ENCODE data around the gene THAP7. TPM values are rescaled to one million over a fixed set of nuclear protein-coding genes. Genes with fewer than 3 reads are reported as not detected.
A peak's percentile ranks its signal among the peaks of the same experiment; 100 is the strongest.

Gene THAP7
- total and polyA plus RNA-seq, 9 of the 15 experiments (the other 6 are each of a cell fraction or from before 2014, with no cell fraction given): 7.9 to 263 (median 84.1) TPM

- H2AFZ ChIP-seq (ENCODE audit: low read depth, low read length): no peak overlapping the region
- BruUV-seq (replicated peaks): no TSS peak
- FAIRE-seq (no peak), DNase-seq (ENCODE audit: extremely low read depth in 1 of 4, low spot score in 3 of 4) (no peak), ATAC-seq (no peak)
- H3K79me2 ChIP-seq (ENCODE audit: control insufficient read depth, insufficient read depth, low read length): no peaks in the 10 kb centered on the region
- intact Hi-C loops (cut with micrococcal nuclease): loop anchor here (2.0 kb wide), 1 partner anchor 15 kb away; the partner anchor contains the start of gene LRRC74B
- no peaks in the 10 kb centered on the region for H3K9me3 ChIP-seq (replicated peaks; ENCODE audit: control insufficient read depth, insufficient read depth, low read depth, low read length)
- H3K27ac ChIP-seq (ENCODE audit: extremely low read depth, low read depth, low read length): no peak overlapping the region
- in situ Hi-C loops (cut with MboI): no loop called here
- peak overlapping the region in 1 of 2 experiments; percentile 54; a peak in 2 of 4 replicates for H3K9ac ChIP-seq (ENCODE audit: insufficient read depth in 1 of 2, low read depth in 2 of 2, low read length in 2 of 2)
- 4% methylated on average over 15 of the region's 15 CpGs for WGBS (ENCODE audit: insufficient coverage, low coverage, missing lambda C conversion rate)
- peaks cover 50% of the 10 kb centered on the region for H4K20me1 ChIP-seq (replicated peaks; ENCODE audit: control insufficient read depth, insufficient read depth, low read length)
- peaks cover 4% of the 10 kb centered on the region for H3K9me1 ChIP-seq (ENCODE audit: control insufficient read depth, insufficient read depth, low read length)
- no peak overlapping the region for H3K4me2 ChIP-seq (ENCODE audit: insufficient read depth, low read length)
- H3K36me3 ChIP-seq (ENCODE audit: control insufficient read depth, insufficient read depth, low read length): no peaks in the 10 kb centered on the region
- H3K4me1 ChIP-seq (replicated peaks in 1 of 2; ENCODE audit: control insufficient read depth in 2 of 2, insufficient read depth in 2 of 2, low read length in 2 of 2): peaks cover 0 to 58% of the 10 kb centered on the region in 2 experiments; a peak in 4 of 5 replicates
- CTCF ChIA-PET (ENCODE audit: low intra/inter-chr PET ratio): no interaction called here
- POLR2A ChIA-PET: interaction anchor here (1.2 to 10.2 kb wide), 4 partner anchors 12 to 109 kb away, joined by 3 to 120 read pairs (median 50); partner anchors contain the start of genes LRRC74B and P2RX6
- peaks cover 45 to 83% of the 10 kb centered on the region in 2 experiments; a peak in 4 of 5 replicates for H3K27me3 ChIP-seq (ENCODE audit: control insufficient read depth in 2 of 2, insufficient read depth in 2 of 2, low read length in 2 of 2)
- H3K4me3 ChIP-seq: no peak overlapping the region
- 0 out of 2 replicates have a peak, but pooled peaks have one; percentile 13 for TF ChIP-seq ARID4B (CRISPR knock-in tag; IDR thresholded peaks at IDR 0.05)
- TF ChIP-seq KDM5B (IDR thresholded peaks at IDR 0.05; ENCODE audit: insufficient replicate concordance, low read depth, low read length): peak; percentile 12
- no peak for TF ChIP-seq XRCC5 (IDR thresholded peaks at IDR 0.05; ENCODE audit: low read depth, low read length)
- TF ChIP-seq HMGN3 (IDR thresholded peaks at IDR 0.05; ENCODE audit: borderline replicate concordance, extremely low read depth, insufficient read length, low read depth, low read length): peak; percentile 17
- peak in 1 of 3 experiments; percentile 9 for TF ChIP-seq YY1 (IDR thresholded peaks at IDR 0.05; ENCODE audit: borderline replicate concordance in 1 of 3, control insufficient read depth in 1 of 3, extremely low read depth in 1 of 3, insufficient read depth in 3 of 3, insufficient read length in 1 of 3, insufficient replicate concordance in 2 of 3, low read depth in 1 of 3, low read length in 2 of 3)
- no peak for TF ChIP-seq TEAD2 (tag; IDR thresholded peaks at IDR 0.05)
- TF ChIP-seq CBX3 (IDR thresholded peaks at IDR 0.05; ENCODE audit: borderline replicate concordance in 1 of 2, low read length in 2 of 2): peak in 1 of 2 experiments; percentile 41; a peak in 1 of 3 replicates
- no peak for TF ChIP-seq NUFIP1 (IDR thresholded peaks at IDR 0.05; ENCODE audit: partially characterized antibody)
- 0 out of 2 replicates have a peak, but pooled peaks have one; percentile 75 for TF ChIP-seq PHB (CRISPR knock-in tag; IDR thresholded peaks at IDR 0.05)
- no peak for TF ChIP-seq ZNF124 (CRISPR knock-in tag; IDR thresholded peaks at IDR 0.05)
- TF ChIP-seq, protein P1, sequence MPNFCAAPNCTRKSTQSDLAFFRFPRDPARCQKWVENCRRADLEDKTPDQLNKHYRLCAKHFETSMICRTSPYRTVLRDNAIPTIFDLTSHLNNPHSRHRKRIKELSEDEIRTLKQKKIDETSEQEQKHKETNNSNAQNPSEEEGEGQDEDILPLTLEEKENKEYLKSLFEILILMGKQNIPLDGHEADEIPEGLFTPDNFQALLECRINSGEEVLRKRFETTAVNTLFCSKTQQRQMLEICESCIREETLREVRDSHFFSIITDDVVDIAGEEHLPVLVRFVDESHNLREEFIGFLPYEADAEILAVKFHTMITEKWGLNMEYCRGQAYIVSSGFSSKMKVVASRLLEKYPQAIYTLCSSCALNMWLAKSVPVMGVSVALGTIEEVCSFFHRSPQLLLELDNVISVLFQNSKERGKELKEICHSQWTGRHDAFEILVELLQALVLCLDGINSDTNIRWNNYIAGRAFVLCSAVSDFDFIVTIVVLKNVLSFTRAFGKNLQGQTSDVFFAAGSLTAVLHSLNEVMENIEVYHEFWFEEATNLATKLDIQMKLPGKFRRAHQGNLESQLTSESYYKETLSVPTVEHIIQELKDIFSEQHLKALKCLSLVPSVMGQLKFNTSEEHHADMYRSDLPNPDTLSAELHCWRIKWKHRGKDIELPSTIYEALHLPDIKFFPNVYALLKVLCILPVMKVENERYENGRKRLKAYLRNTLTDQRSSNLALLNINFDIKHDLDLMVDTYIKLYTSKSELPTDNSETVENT (CRISPR knock-in tag; IDR thresholded peaks at IDR 0.05): 0 out of 2 replicates have a peak, but pooled peaks have one; percentile 11
- peak; percentile 45; the same call in 1 of the 2 replicates for TF ChIP-seq POLR2G (IDR thresholded peaks at IDR 0.05; ENCODE audit: low read depth, low read length)
These were observed 28.1 kb upstream of the THAP7 start for GRCh38 chr22:21030032-21030431.
